ENCODE data around the gene ACTR1A. TPM values are rescaled to one million over a fixed set of nuclear protein-coding genes. Genes with fewer than 3 reads are reported as not detected.

The ACTR1A gene
- total and polyA plus RNA-seq, 8 donors: 41.5 to 277 (median 61.1) TPM

- WGBS, 5 donors: 43 to 60% (median 46%) methylated on average over 3 of the region's 3 CpGs
- intact Hi-C loops (cut with DNase I; ENCODE audit: low total_unique reads): loop anchor here (5.0 kb wide), 1 partner anchor 75 kb away; no protein-coding TSS in a partner anchor
Measured at GRCh38 chr10:102507521-102507920, 5.0 kb upstream of the ACTR1A start.

GRCh38 chr10:102505462-102506115 is 3.1 kb upstream of the ACTR1A start:
- Histone ChIP-seq H3K27ac (peak overlapping the region in 1 of 5 donors; percentile 85), H3K4me3 (peak overlapping the region in 2 of 4 donors; percentile 99 to 100), H3K4me1 (peaks cover 13 to 74% (median 48%) of the 10 kb centered on the region in 4 donors), H3K9me3 (no peaks in the 10 kb centered on the region), H3K27me3 (no peaks in the 10 kb centered on the region), H3K36me3 (peaks cover 12 to 26% (median 21%) of the 10 kb centered on the region in 4 donors)
- DNase-seq: peak in 1 of 2 donors; percentile 23
- intact Hi-C loops (cut with DNase I; ENCODE audit: low total_unique reads): loop anchor here (5.0 kb wide), 1 partner anchor 77 kb away; no protein-coding TSS in a partner anchor
- whole genome bisulfite sequencing, 5 donors: 83 to 87% (median 84%) methylated on average over 10 of the region's 10 CpGs
- no peak for TF ChIP-seq EP300 (IDR thresholded peaks at IDR 0.05)
- no peak for TF ChIP-seq CTCF (IDR thresholded peaks at IDR 0.05)
- no peak for TF ChIP-seq POLR2AphosphoS5 (IDR thresholded peaks at IDR 0.05)
- TF ChIP-seq POLR2A (IDR thresholded peaks at IDR 0.05): no peak

More at GRCh38 chr10:102507521-102507920, 5.0 kb upstream of the ACTR1A start:
- Histone ChIP-seq H3K4me3 (no peak overlapping the region), H3K27ac (no peak overlapping the region), H3K36me3 (peaks cover 19 to 44% (median 39%) of the 10 kb centered on the region in 4 donors), H3K4me1 (peaks cover 7 to 63% (median 38%) of the 10 kb centered on the region in 4 donors), H3K27me3 (no peaks in the 10 kb centered on the region), H3K9me3 (no peaks in the 10 kb centered on the region)
- DNase-seq: no peak
- TF ChIP-seq POLR2AphosphoS5 (IDR thresholded peaks at IDR 0.05) (no peak), EP300 (IDR thresholded peaks at IDR 0.05) (no peak), POLR2A (IDR thresholded peaks at IDR 0.05) (no peak), CTCF (IDR thresholded peaks at IDR 0.05) (no peak)

GRCh38 chr10:102504976-102505300 is 2.4 kb upstream of the ACTR1A start:
- DNase-seq: no peak

More at GRCh38 chr10:102504976-102505300, 2.4 kb upstream of the ACTR1A start:
- no peaks in the 10 kb centered on the region for H3K27me3 ChIP-seq
- TF ChIP-seq POLR2A (IDR thresholded peaks at IDR 0.05) (no peak), CTCF (IDR thresholded peaks at IDR 0.05) (no peak), EP300 (IDR thresholded peaks at IDR 0.05) (no peak), POLR2AphosphoS5 (IDR thresholded peaks at IDR 0.05) (no peak)
- 13 to 19% (median 14%) methylated on average over 5 of the region's 5 CpGs for WGBS, 5 donors
- peak overlapping the region in 4 of 5 donors; percentile 85 to 95 (median 91) for H3K27ac ChIP-seq
- peaks cover 5 to 19% (median 15%) of the 10 kb centered on the region in 4 donors for H3K36me3 ChIP-seq
- intact Hi-C loops (cut with DNase I; ENCODE audit: low total_unique reads): loop anchor here (5.0 kb wide), 1 partner anchor 77 kb away; no protein-coding TSS in a partner anchor
- peaks cover 14 to 79% (median 53%) of the 10 kb centered on the region in 4 donors for H3K4me1 ChIP-seq
- peak overlapping the region; percentile 99 to 100 (median 99) for H3K4me3 ChIP-seq
- no peaks in the 10 kb centered on the region for H3K9me3 ChIP-seq
